Mesenchymal stem cell (in vitro differentiated cells and primary cell): ENCODE results near the gene QTRT2.

ENCODE experiments used
- DNase-seq: peaks from one replicate; pipeline ENCODE4 v3.0.0-alpha.2; 2013
- H2AFZ ChIP-seq: one replicate; pipeline ENCODE4 v1.6.1; 2013; ENCODE audit warnings: low read depth, mild to moderate bottlenecking, control low read depth, inconsistent platforms, low read length, moderate library complexity
- H2AK5ac ChIP-seq: 2 replicates; pipeline ENCODE4 v1.6.1; 2013; ENCODE audit warnings: low read length, moderate library complexity, mild to moderate bottlenecking, inconsistent platforms; ENCODE audit not compliant: severe bottlenecking
- H2BK120ac ChIP-seq: one replicate; pipeline ENCODE4 v1.6.1; 2013; ENCODE audit warnings: low read depth, mild to moderate bottlenecking, inconsistent platforms, low read length, moderate library complexity
- H2BK12ac ChIP-seq, 2 experiments: one replicate each; pipeline ENCODE4 v1.6.1; 2013; ENCODE audit warnings: inconsistent platforms in 2 of 2, low read length in 2 of 2, mild to moderate bottlenecking in 2 of 2, moderate library complexity in 2 of 2, control low read depth in 1 of 2
- H2BK15ac ChIP-seq: one replicate; pipeline ENCODE4 v1.6.1; 2013; ENCODE audit warnings: mild to moderate bottlenecking, low read depth, inconsistent platforms; ENCODE audit not compliant: poor library complexity, severe bottlenecking
- H2BK5ac ChIP-seq: 2 replicates; pipeline ENCODE4 v1.6.1; 2013; ENCODE audit warnings: low read depth, mild to moderate bottlenecking, low read length, control low read depth, inconsistent platforms; ENCODE audit not compliant: poor library complexity, severe bottlenecking
- H3K14ac ChIP-seq, 2 experiments: one replicate each; pipeline ENCODE4 v1.6.1; 2013; ENCODE audit warnings: inconsistent platforms in 2 of 2, low read length in 2 of 2, control low read depth in 1 of 2, mild to moderate bottlenecking in 1 of 2, moderate library complexity in 1 of 2
- H3K18ac ChIP-seq, 2 experiments: one replicate each; pipeline ENCODE4 v1.6.1; 2013; ENCODE audit warnings: inconsistent platforms in 2 of 2, low read length in 2 of 2, control low read depth in 1 of 2, low read depth in 1 of 2, mild to moderate bottlenecking in 1 of 2
- H3K23ac ChIP-seq, 2 experiments: one replicate each; pipeline ENCODE4 v1.6.1; 2013; ENCODE audit warnings: inconsistent platforms in 2 of 2, low read length in 2 of 2, mild to moderate bottlenecking in 2 of 2, moderate library complexity in 2 of 2, control low read depth in 1 of 2
- H3K27ac ChIP-seq: 2 replicates; pipeline ENCODE4 v1.5.1; 2013; ENCODE audit warnings: mild to moderate bottlenecking, moderate library complexity, low read length, control low read depth, inconsistent platforms; ENCODE audit not compliant: poor library complexity, severe bottlenecking
- H3K27me3 ChIP-seq, 2 experiments: 2 replicates each; pipeline versions ENCODE4 v1.6.1 to v1.7.0; 2013; ENCODE audit warnings: low read length in 2 of 2, mild to moderate bottlenecking in 2 of 2, moderate library complexity in 2 of 2, control low read depth in 1 of 2, inconsistent platforms in 1 of 2; ENCODE audit not compliant: control insufficient read depth in 1 of 2, insufficient read depth in 1 of 2
- H3K36me3 ChIP-seq, 2 experiments: 2 replicates each; pipeline versions ENCODE4 v1.6.1 to v1.7.0; 2013; ENCODE audit warnings: low read length in 2 of 2, control low read depth in 1 of 2, inconsistent platforms in 1 of 2, low read depth in 1 of 2, mild to moderate bottlenecking in 1 of 2; ENCODE audit not compliant: insufficient read depth in 2 of 2, control insufficient read depth in 1 of 2
- H3K4ac ChIP-seq, 2 experiments: one replicate each; pipeline ENCODE4 v1.6.1; 2013; ENCODE audit warnings: inconsistent platforms in 2 of 2, low read length in 2 of 2, mild to moderate bottlenecking in 2 of 2, moderate library complexity in 2 of 2, control low read depth in 1 of 2, low read depth in 1 of 2
- H3K4me1 ChIP-seq: 2 replicates; pipeline ENCODE4 v1.6.1; 2013; ENCODE audit warnings: low read depth, low read length, control low read depth; ENCODE audit not compliant: control insufficient read depth, insufficient read depth
- H3K4me2 ChIP-seq: 2 replicates; pipeline ENCODE4 v1.6.1; 2013; ENCODE audit warnings: low read length, mild to moderate bottlenecking, inconsistent platforms; ENCODE audit not compliant: poor library complexity, severe bottlenecking
- H3K4me3 ChIP-seq, 2 experiments: 2 replicates each; pipeline versions ENCODE4 v1.5.1 to v1.7.0; 2013; ENCODE audit warnings: low read length in 2 of 2, mild to moderate bottlenecking in 2 of 2, control low read depth in 1 of 2, low read depth in 1 of 2; ENCODE audit not compliant: insufficient read depth in 1 of 2
- H3K79me1 ChIP-seq: replicated peaks from 2 replicates; pipeline ENCODE4 v1.6.1; 2013; ENCODE audit warnings: mild to moderate bottlenecking, control low read depth, low read length, inconsistent platforms; ENCODE audit not compliant: poor library complexity, severe bottlenecking
- H3K9ac ChIP-seq: 2 replicates; pipeline ENCODE4 v1.7.0; 2013; ENCODE audit warnings: mild to moderate bottlenecking, low read length, moderate library complexity
- H3K9me3 ChIP-seq: 2 replicates; pipeline ENCODE4 v1.7.0; 2013; ENCODE audit warnings: mild to moderate bottlenecking, low read length; ENCODE audit not compliant: control insufficient read depth
- H4K8ac ChIP-seq: one replicate; pipeline ENCODE4 v1.6.1; 2013; ENCODE audit warnings: inconsistent platforms, mild to moderate bottlenecking, low read length, moderate library complexity
- H4K91ac ChIP-seq: one replicate; pipeline ENCODE4 v1.6.1; 2013; ENCODE audit warnings: mild to moderate bottlenecking, low read length, inconsistent platforms
- WGBS: methylation state at CpG from one replicate; pipeline ENCODE4 v1.1.7; 2013; ENCODE audit warnings: mixed read lengths; 5-methylcytosine and 5-hydroxymethylcytosine counted together

Gene QTRT2

DNA sequence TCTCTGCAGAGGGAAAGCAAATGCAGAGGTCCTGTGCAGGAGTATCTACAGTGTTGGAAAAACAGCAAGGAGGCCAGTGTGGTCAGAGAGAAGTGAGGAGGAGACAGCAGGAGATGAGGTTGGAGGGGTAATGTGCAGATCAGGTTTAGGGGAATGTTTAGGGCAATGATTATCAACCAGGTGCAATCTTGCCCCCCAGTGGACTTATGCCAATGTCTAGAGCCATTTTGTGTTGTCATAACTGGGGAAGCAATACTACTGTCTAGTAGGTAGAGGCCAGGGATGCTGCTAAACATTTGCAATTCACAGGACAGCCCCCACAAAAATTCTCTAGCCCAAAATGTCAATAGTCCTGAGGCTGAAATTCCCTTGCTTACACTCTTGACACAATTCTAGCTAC, 13.3 kb upstream of the QTRT2 start:
- H3K4me1 ChIP-seq: no peaks in the 10 kb centered on the region
- H3K18ac ChIP-seq: no peak overlapping the region
- DNase-seq: no peak
- no peaks in the 10 kb centered on the region for H3K27me3 ChIP-seq
- H2BK120ac ChIP-seq: no peak overlapping the region
- H2BK5ac ChIP-seq: no peak overlapping the region
- H3K9me3 ChIP-seq: no peaks in the 10 kb centered on the region
- no peak overlapping the region for H3K23ac ChIP-seq
- H3K36me3 ChIP-seq: peaks cover 0 to 16% of the 10 kb centered on the region in 2 experiments
- no peak overlapping the region for H3K27ac ChIP-seq
- no peak overlapping the region for H2AFZ ChIP-seq
- no peaks in the 10 kb centered on the region for H3K79me1 ChIP-seq
- H3K4ac ChIP-seq: no peak overlapping the region
- H2AK5ac ChIP-seq: no peak overlapping the region
- H3K4me2 ChIP-seq: no peak overlapping the region
- no peak overlapping the region for H4K8ac ChIP-seq
- H4K91ac ChIP-seq: no peak overlapping the region
- no peak overlapping the region for H2BK12ac ChIP-seq
- no peak overlapping the region for H3K14ac ChIP-seq
- H2BK15ac ChIP-seq: no peak overlapping the region
- no peak overlapping the region for H3K9ac ChIP-seq
- H3K4me3 ChIP-seq: no peak overlapping the region

DNA sequence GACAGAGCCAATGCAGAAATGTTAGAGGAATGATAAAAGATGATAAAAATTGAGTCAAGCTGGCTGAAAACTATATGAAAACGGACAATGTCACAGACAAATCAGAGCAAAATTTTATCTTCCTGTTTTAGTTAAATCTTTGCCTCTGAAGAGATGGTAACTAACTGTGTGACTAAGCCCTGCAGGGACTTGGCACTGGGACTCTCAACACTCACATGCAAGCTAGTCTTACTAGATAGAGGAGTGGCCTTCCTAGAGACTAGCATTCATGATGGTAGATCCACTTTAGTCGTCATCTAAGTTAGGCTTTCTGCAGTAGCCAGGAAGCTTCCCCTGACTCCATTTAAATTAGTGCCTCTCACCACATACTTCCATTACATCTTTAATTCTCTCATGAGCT, 4.3 kb upstream of the QTRT2 start:
- Histone ChIP-seq H3K4me1 (no peaks in the 10 kb centered on the region), H4K91ac (no peak overlapping the region), H2BK120ac (no peak overlapping the region), H2BK12ac (no peak overlapping the region), H3K4ac (no peak overlapping the region), H3K36me3 (no peaks in the 10 kb centered on the region), H3K27ac (no peak overlapping the region), H3K14ac (no peak overlapping the region), H3K79me1 (peaks cover 10% of the 10 kb centered on the region), H3K4me2 (no peak overlapping the region), H3K18ac (no peak overlapping the region), H3K9ac (no peak overlapping the region), H3K27me3 (no peaks in the 10 kb centered on the region), H4K8ac (no peak overlapping the region), H2AK5ac (no peak overlapping the region), H3K4me3 (no peak overlapping the region), H2BK15ac (no peak overlapping the region), H2BK5ac (no peak overlapping the region), H2AFZ (no peak overlapping the region), H3K9me3 (no peaks in the 10 kb centered on the region), H3K23ac (no peak overlapping the region)
- WGBS: 100% methylated on average over 2 of the region's 2 CpGs
- DNase-seq: no peak

DNA sequence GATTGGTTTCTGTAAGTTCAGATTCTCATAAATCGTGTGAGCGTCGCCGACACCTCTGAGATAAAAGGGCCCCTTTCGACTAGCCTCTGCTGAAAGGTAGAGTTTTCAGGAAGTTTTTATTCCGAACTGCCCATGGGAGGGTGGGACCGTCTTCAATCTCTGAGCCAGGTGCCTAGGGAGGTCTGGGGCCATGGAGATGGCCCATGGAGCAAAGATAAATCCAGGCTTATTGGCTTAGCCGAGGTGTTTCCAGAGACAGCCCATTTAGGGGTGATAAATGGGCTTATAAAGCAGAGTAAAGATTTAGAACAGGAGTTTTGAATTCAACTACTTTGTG, 442 bp downstream of the QTRT2 start:
- H3K4me3 ChIP-seq: peak overlapping the region; percentile 94 to 97
- peak overlapping the region; percentile 75 to 76 for H3K4ac ChIP-seq
- no peak overlapping the region for H3K14ac ChIP-seq
- peak overlapping the region; percentile 29 for H4K8ac ChIP-seq
- peaks cover 3% of the 10 kb centered on the region for H3K4me1 ChIP-seq
- H3K9me3 ChIP-seq: no peaks in the 10 kb centered on the region
- H3K27me3 ChIP-seq: no peaks in the 10 kb centered on the region
- no peak overlapping the region for H2BK5ac ChIP-seq
- H2AK5ac ChIP-seq: no peak overlapping the region
- peak overlapping the region; percentile 6 to 70 for H3K18ac ChIP-seq
- no peak for DNase-seq
- peaks cover 2 to 10% of the 10 kb centered on the region in 2 experiments for H3K36me3 ChIP-seq
- under 1% methylated on average over 8 of the region's 8 CpGs for WGBS
- H3K27ac ChIP-seq: peak overlapping the region; percentile 42
- H3K4me2 ChIP-seq: peak overlapping the region; percentile 94
- H3K9ac ChIP-seq: peak overlapping the region; percentile 95
- H4K91ac ChIP-seq: no peak overlapping the region
- no peak overlapping the region for H2BK15ac ChIP-seq
- H3K23ac ChIP-seq: no peak overlapping the region
- peak overlapping the region; percentile 90 for H2AFZ ChIP-seq
- H2BK120ac ChIP-seq: no peak overlapping the region
- peak overlapping the region in 1 of 2 experiments; percentile 88 for H2BK12ac ChIP-seq
- peaks cover 25% of the 10 kb centered on the region for H3K79me1 ChIP-seq

- no peak overlapping the region for H3K18ac ChIP-seq
- no peak overlapping the region for H3K23ac ChIP-seq
- H3K14ac ChIP-seq: no peak overlapping the region
- no peak overlapping the region for H3K27ac ChIP-seq
- peaks cover 27% of the 10 kb centered on the region for H3K79me1 ChIP-seq
- no peak overlapping the region for H4K91ac ChIP-seq
- peaks cover 3% of the 10 kb centered on the region for H3K4me1 ChIP-seq
- H3K4me2 ChIP-seq: no peak overlapping the region
- no peak overlapping the region for H2AFZ ChIP-seq
- H3K27me3 ChIP-seq: no peaks in the 10 kb centered on the region
- no peak overlapping the region for H3K9ac ChIP-seq
- no peak overlapping the region for H2BK5ac ChIP-seq
- no peak overlapping the region for H2BK12ac ChIP-seq
- H2AK5ac ChIP-seq: no peak overlapping the region
- no peak overlapping the region for H2BK15ac ChIP-seq
- H4K8ac ChIP-seq: no peak overlapping the region
- H3K4me3 ChIP-seq: peak overlapping the region in 1 of 2 experiments; percentile 97
- H3K4ac ChIP-seq: no peak overlapping the region
- no peaks in the 10 kb centered on the region for H3K9me3 ChIP-seq
- 97% methylated on average over 4 of the region's 8 CpGs for WGBS
- no peak overlapping the region for H2BK120ac ChIP-seq
- no peak for DNase-seq
- peaks cover 2 to 10% of the 10 kb centered on the region in 2 experiments for H3K36me3 ChIP-seq
Observed at GRCh38 chr3:114058646-114059045, 2.1 kb downstream of the QTRT2 start.
